Pulmonary artery endothelial cell (primary cell): Measurements from ENCODE around the gene OR10S1. TPM values are rescaled to one million over a fixed set of nuclear protein-coding genes. Genes with fewer than 3 reads are reported as not detected.
A peak's percentile ranks its signal among the peaks of the same experiment; 100 is the strongest.
"Not testable (repeated sequence)": the region's sequence is repeated elsewhere in the genome, so short reads cannot be mapped to it uniquely, and the experiment has no call there.

Experiments used
- DNase-seq: peaks from one replicate; pipeline ENCODE4 v3.0.0-alpha.2; 2011; ENCODE audit warnings: low read depth, low spot score
- total RNA-seq: library from RNA; depleted of rRNA; stranded (reverse); fragments of >200 nt; gene quantifications from 2 replicates; pipeline ENCODE4 v1.2.3, GENCODE V29; 2014

Gene OR10S1
- total RNA-seq: not detected in 2 replicates

- no peak for DNase-seq
Measured at GRCh38 chr11:123977731-123978347, at the start of gene OR10S1. OR10S1 (minus strand) TSS chr11:123977781; CDS start chr11:123977664, 117 bp downstream.

- no peak for DNase-seq
Measured at GRCh38 chr11:124026498-124026897, 48.9 kb upstream of the OR10S1 start, which contains the start of gene OR10G8. OR10G8 (plus strand) TSS chr11:124026798; CDS start chr11:124029623, 2,825 bp downstream.

- DNase-seq: not testable (repeated sequence)
Measured at GRCh38 chr11:124015837-124016236, 38.3 kb upstream of the OR10S1 start.

- DNase-seq: no peak
Measured at GRCh38 chr11:124012697-124013096, 35.1 kb upstream of the OR10S1 start, which contains the start of gene OR10G4. OR10G4 (plus strand) TSS chr11:124012997; CDS start chr11:124015575, 2,578 bp downstream.

- no peak for DNase-seq
Measured at GRCh38 chr11:123995119-123995518, 17.5 kb upstream of the OR10S1 start, which contains the start of gene OR10G6. OR10G6 (minus strand) TSS chr11:123995161; CDS start chr11:123995161, 0 bp downstream.

- DNase-seq: no peak
Measured at GRCh38 chr11:123979311-123979710, 1.7 kb upstream of the OR10S1 start.

- no peak for DNase-seq
Measured at GRCh38 chr11:123976770-123977560, 616 bp downstream of the OR10S1 start.

- peak; percentile 95 for DNase-seq
Measured at GRCh38 chr11:123973816-123974215, 3.8 kb downstream of the OR10S1 start.

- no peak for DNase-seq
Measured at GRCh38 chr11:123956752-123957151, 20.8 kb downstream of the OR10S1 start.

- DNase-seq: no peak
Measured at GRCh38 chr11:123945132-123945531, 32.4 kb downstream of the OR10S1 start.

- no peak for DNase-seq
Measured at GRCh38 chr11:123943738-123944137, 33.8 kb downstream of the OR10S1 start, which contains the start of gene OR6T1. OR6T1 (minus strand) TSS chr11:123943838; CDS start chr11:123943838, 0 bp downstream.

GRCh38 chr11:123942413-123942812, 35.2 kb downstream of the OR10S1 start:
- no peak for DNase-seq

- DNase-seq: no peak
Measured at GRCh38 chr11:123939317-123939716, 38.3 kb downstream of the OR10S1 start, which contains the start of gene OR4D5. OR4D5 (plus strand) TSS chr11:123939617; CDS start chr11:123939617, 0 bp downstream.

Other genes with a start within 250 kb of the OR10S1 start
- 8.5 and 11.3 TPM in 2 replicates for gene ZNF202, start 236.1 kb downstream of the OR10S1 start, total RNA-seq
- not detected in 2 replicates for gene OR6X1, start 223.3 kb downstream of the OR10S1 start, total RNA-seq
- gene OR6M1, start 171.4 kb downstream of the OR10S1 start, total RNA-seq: not detected in 2 replicates
- not detected in 2 replicates for gene TMEM225, start 92.1 kb downstream of the OR10S1 start, total RNA-seq
- gene OR8D4, start 75.6 kb downstream of the OR10S1 start, total RNA-seq: 0.04 TPM in 1 of 2 replicates, not detected in the other
- not detected in 2 replicates for gene OR4D5, start 38.2 kb downstream of the OR10S1 start, total RNA-seq
- not detected in 2 replicates for gene OR6T1, start 33.9 kb downstream of the OR10S1 start, total RNA-seq
- gene OR10G6, start 17.4 kb upstream of the OR10S1 start, total RNA-seq: not detected in 2 replicates
- 0.11 TPM in 1 of 2 replicates, not detected in the other for gene OR10G4, start 35.2 kb upstream of the OR10S1 start, total RNA-seq
- gene OR10G9, start 45.2 kb upstream of the OR10S1 start, total RNA-seq: not detected in 2 replicates
- not detected in 2 replicates for gene OR10G8, start 49.0 kb upstream of the OR10S1 start, total RNA-seq
- not detected in 2 replicates for gene OR10G7, start 63.5 kb upstream of the OR10S1 start, total RNA-seq
- 11.5 and 14.7 TPM in 2 replicates for gene VWA5A, start 137.7 kb upstream of the OR10S1 start, total RNA-seq
- gene OR10D3, start 205.6 kb upstream of the OR10S1 start, total RNA-seq: not detected in 2 replicates